Hair follicular keratinocyte (primary cell): ENCODE data around the gene ST13. TPM values are rescaled to one million over a fixed set of nuclear protein-coding genes. Genes with fewer than 3 reads are reported as not detected.

ENCODE experiments used
- total RNA-seq: library from RNA; depleted of rRNA; stranded (reverse); fragments of >200 nt; gene quantifications from 2 replicates; pipeline ENCODE4 v1.2.3, GENCODE V29; 2015

The ST13 gene
- total RNA-seq: 111 and 118 TPM in 2 replicates

GRCh38 chr22:40856513-40857308 lies at the start of gene ST13, which contains the start of gene XPNPEP3:
TSS of gene ST13 (minus strand) at chr22:40856639. CDS start at chr22:40856540, 99 bp downstream.
TSS of gene XPNPEP3 (plus strand) at chr22:40857148. CDS start at chr22:40857182, 34 bp downstream.

GRCh38 chr22:40862013-40862412 lies 5.6 kb upstream of the ST13 start, which contains the start of gene DNAJB7:
TSS of gene DNAJB7 (minus strand) at chr22:40862113. CDS start at chr22:40861994, 119 bp downstream.

GRCh38 chr22:40818747-40819598 lies 37.5 kb downstream of the ST13 start, which contains the start of gene SLC25A17:
TSS of gene SLC25A17 (minus strand) at chr22:40819346. CDS start at chr22:40819248, 98 bp downstream.

Other genes starting within 250 kb of the ST13 start
- gene MRTFA, start 219.9 kb downstream of the ST13 start, total RNA-seq: 31.8 and 33.5 TPM in 2 replicates
- 0.68 and 3.2 TPM in 2 replicates for gene MCHR1, start 177.2 kb downstream of the ST13 start, total RNA-seq
- 23.3 and 28.1 TPM in 2 replicates for gene SLC25A17, start 37.3 kb downstream of the ST13 start, total RNA-seq
- gene XPNPEP3, start 509 bp upstream of the ST13 start, total RNA-seq: 6.0 and 6.2 TPM in 2 replicates
- not detected in 2 replicates for gene DNAJB7, start 5.5 kb upstream of the ST13 start, total RNA-seq
- gene RBX1, start 94.7 kb upstream of the ST13 start, total RNA-seq: 70.7 and 93.3 TPM in 2 replicates
- 18.9 and 25.8 TPM in 2 replicates for gene EP300, start 236.0 kb upstream of the ST13 start, total RNA-seq